HUES64 (cell line): ENCODE data around the gene HOMER1.

Source experiments
- H3K27ac ChIP-seq: 2 replicates; pipeline ENCODE4 v1.7.0; 2013; ENCODE audit warnings: low read depth, low read length, inconsistent platforms
- H3K27me3 ChIP-seq: 2 replicates; pipeline ENCODE4 v1.6.1; 2013; ENCODE audit warnings: mild to moderate bottlenecking, low read length; ENCODE audit not compliant: insufficient read depth
- H3K36me3 ChIP-seq: 2 replicates; pipeline ENCODE4 v1.6.1; 2013; ENCODE audit warnings: mild to moderate bottlenecking, low read length; ENCODE audit not compliant: insufficient read depth
- H3K4me1 ChIP-seq: 2 replicates; pipeline ENCODE4 v1.6.1; 2013; ENCODE audit warnings: mild to moderate bottlenecking, low read length, moderate library complexity; ENCODE audit not compliant: insufficient read depth
- H3K4me3 ChIP-seq: 2 replicates; pipeline ENCODE4 v1.5.1; 2013; ENCODE audit warnings: mild to moderate bottlenecking, low read length, moderate library complexity
- H3K9ac ChIP-seq: 2 replicates; pipeline ENCODE4 v1.6.1; 2013; ENCODE audit warnings: mild to moderate bottlenecking, low read depth, low read length
- H3K9me3 ChIP-seq: 2 replicates; pipeline ENCODE4 v1.6.1; 2013; ENCODE audit warnings: low read depth, low read length; ENCODE audit not compliant: insufficient read depth
- WGBS: fragments of 150-250, 120-280 bp; methylation state at CpG from one replicate; pipeline ENCODE4 v1.1.7; 2013; ENCODE audit warnings: missing lambda C conversion rate; 5-methylcytosine and 5-hydroxymethylcytosine counted together

HOMER1 gene

DNA sequence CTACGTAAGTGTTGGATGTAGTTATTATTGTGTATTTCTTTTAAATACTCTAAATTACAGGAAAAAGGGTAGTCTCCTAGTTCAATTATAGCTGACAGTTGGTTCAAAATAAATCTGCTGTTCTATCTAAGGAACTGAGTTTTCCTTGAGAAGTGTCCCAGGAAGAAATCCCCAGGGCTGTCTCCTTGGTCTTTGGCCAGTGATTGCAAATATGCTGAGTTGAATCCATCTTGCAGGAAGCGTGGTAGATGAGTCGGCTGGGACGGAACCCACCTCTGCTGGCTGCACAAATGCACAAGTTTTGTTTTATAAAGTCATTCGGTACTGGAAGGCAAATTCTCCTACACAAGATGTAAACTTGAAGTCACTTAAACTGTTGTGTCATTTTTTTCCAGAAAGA lies 30.2 kb upstream of the HOMER1 start:
- no peaks in the 10 kb centered on the region for H3K36me3 ChIP-seq
- H3K27ac ChIP-seq = no peak overlapping the region
- H3K9me3 ChIP-seq = no peaks in the 10 kb centered on the region
- no peaks in the 10 kb centered on the region for H3K27me3 ChIP-seq
- no peak overlapping the region for H3K9ac ChIP-seq
- no peaks in the 10 kb centered on the region for H3K4me1 ChIP-seq
- H3K4me3 ChIP-seq = no peak overlapping the region
- 89% methylated on average over 5 of the region's 5 CpGs for WGBS

DNA sequence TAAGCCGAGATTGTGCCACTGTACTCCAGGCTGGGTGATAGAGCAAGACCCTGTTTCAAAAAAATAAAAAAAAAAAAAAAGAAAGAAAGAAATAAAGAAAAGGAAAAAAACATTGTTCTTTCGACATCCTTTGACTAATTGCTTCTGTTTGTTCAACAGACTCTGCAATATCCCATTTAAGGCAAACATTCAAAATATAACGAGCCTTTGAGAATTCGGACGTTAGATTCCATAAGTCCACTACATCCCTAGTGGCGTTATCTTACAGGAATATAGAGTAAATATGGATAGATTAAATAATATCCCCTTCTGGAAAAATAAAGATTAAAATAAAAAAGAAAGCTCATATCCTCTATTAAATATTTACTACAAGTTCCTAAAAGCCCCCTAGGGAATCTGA lies 27.0 kb upstream of the HOMER1 start:
- Histone ChIP-seq H3K9ac (no peak overlapping the region), H3K27me3 (no peaks in the 10 kb centered on the region), H3K4me3 (no peak overlapping the region), H3K9me3 (no peaks in the 10 kb centered on the region), H3K36me3 (no peaks in the 10 kb centered on the region), H3K4me1 (no peaks in the 10 kb centered on the region), H3K27ac (no peak overlapping the region)
- WGBS = 95% methylated on average over 5 of the region's 6 CpGs

DNA sequence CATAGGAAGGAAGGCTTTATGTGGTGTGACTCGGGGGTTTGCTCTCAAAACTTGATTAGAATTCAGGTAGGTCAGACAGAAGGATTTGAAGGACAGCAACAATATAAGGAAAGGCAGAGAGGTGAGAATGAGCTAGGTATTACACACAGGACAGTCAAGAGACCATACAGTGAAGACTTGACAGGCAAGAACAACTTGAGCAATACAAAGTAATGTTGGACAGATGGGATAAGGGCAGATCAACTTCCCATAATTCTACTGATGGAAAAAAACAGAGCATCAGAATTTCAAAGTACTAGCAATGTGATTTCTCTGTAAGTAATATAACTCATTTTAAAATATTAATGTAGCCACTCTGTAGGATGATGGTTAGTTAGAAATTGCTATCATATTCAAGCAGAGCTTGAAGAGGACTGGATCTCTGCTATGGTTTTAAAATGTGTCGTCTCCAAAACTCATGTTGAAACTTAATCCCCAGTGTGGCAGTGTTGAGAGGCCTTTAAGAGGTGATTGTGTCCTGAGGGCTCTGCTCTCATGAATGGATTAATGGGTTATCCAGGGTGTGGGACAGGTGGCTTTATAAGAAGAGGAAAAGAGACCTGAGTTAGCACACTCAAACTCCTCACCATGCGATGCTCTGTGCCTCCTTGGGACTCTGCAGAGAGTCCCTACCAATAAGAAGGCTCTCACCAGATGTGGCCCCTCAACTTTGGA lies 22.4 kb upstream of the HOMER1 start:
- no peaks in the 10 kb centered on the region for H3K27me3 ChIP-seq
- no peak overlapping the region for H3K27ac ChIP-seq
- H3K4me1 ChIP-seq = no peaks in the 10 kb centered on the region
- H3K4me3 ChIP-seq = no peak overlapping the region
- no peak overlapping the region for H3K9ac ChIP-seq
- no peaks in the 10 kb centered on the region for H3K9me3 ChIP-seq
- WGBS = 91% methylated on average over 3 of the region's 3 CpGs
- H3K36me3 ChIP-seq = no peaks in the 10 kb centered on the region

DNA sequence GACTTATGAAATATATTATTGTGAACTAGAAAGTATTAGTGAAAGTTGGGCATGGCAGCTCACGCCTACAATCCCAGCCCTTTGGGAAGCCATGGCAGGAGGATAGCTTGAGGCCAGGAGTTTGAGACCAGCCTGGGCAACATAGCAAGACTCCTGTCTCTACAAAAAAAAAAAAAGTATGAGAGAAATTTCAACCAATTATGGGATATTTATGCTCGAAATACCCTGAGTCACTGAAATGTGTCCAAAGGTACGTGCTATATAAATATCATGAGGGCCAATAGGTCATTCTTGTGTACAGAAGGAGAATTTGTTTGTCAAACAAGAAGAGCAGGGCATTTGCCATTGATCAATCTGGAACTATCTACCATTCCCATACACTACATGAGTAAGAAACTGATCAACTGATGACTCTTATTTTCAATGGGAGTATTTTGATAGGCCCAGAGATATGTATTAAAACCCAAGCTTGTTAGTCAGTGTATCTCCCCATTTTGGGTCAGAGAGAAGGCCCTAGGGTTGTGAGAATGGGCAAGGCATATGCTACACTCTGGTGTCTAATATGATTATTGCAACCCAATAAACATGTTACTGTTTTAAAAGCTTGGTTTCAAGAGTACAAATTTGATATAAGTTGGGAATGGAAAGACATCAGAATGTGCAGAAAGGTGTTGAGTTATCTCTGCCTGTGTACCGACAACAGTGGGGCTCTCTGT lies 21.7 kb upstream of the HOMER1 start:
- Histone ChIP-seq H3K27me3 (no peaks in the 10 kb centered on the region), H3K36me3 (no peaks in the 10 kb centered on the region), H3K27ac (no peak overlapping the region), H3K4me3 (no peak overlapping the region), H3K9me3 (no peaks in the 10 kb centered on the region), H3K4me1 (no peaks in the 10 kb centered on the region), H3K9ac (no peak overlapping the region)
- 93% methylated on average over 4 of the region's 4 CpGs for WGBS

DNA sequence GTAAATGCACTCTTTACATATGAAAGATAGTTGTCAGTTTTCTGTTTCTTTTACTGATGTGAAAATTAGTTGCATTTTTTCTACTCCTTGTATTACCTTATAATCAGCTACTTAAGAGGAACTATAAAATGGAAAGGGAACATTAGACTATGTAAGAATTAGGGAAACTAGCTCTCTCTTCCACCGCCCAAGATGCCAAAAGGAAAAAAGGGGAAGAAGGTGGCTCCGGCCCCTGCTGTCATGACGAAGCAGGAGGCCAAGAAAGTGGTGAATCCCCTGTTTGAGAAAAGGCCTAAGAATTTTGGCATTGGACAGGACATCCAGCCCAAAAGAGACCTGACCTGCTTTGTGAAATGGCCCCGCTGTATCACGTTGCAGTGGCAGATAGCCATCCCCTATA lies 15.2 kb upstream of the HOMER1 start:
- Histone ChIP-seq H3K9ac (no peak overlapping the region), H3K4me1 (no peaks in the 10 kb centered on the region), H3K27me3 (no peaks in the 10 kb centered on the region), H3K27ac (no peak overlapping the region), H3K36me3 (no peaks in the 10 kb centered on the region), H3K4me3 (no peak overlapping the region), H3K9me3 (peaks cover 19% of the 10 kb centered on the region)
- 94% methylated on average over 5 of the region's 5 CpGs for WGBS

DNA sequence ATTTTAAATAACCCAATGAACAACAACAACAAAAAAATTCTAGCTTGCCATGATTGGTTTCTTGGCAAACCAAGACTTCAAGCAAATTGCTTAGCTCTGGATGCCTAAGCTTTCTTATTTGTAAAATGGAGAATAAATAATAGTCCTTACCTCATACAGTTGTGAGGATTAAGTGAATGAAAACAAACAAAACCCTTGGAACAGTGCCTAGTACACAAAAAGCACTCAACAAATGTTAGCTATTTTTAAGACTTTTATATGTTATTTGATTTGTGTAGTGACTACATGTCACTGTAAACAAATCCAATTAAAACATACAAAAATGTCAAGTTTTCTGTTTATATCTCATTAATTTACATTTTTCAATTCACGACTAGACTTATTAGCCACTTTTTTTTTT lies 13.5 kb upstream of the HOMER1 start:
- Histone ChIP-seq H3K4me1 (no peaks in the 10 kb centered on the region), H3K27ac (no peak overlapping the region), H3K9ac (no peak overlapping the region), H3K36me3 (no peaks in the 10 kb centered on the region), H3K4me3 (no peak overlapping the region), H3K9me3 (peaks cover 19% of the 10 kb centered on the region), H3K27me3 (no peaks in the 10 kb centered on the region)
- WGBS = 93% methylated on average over 1 of the region's 1 CpG

DNA sequence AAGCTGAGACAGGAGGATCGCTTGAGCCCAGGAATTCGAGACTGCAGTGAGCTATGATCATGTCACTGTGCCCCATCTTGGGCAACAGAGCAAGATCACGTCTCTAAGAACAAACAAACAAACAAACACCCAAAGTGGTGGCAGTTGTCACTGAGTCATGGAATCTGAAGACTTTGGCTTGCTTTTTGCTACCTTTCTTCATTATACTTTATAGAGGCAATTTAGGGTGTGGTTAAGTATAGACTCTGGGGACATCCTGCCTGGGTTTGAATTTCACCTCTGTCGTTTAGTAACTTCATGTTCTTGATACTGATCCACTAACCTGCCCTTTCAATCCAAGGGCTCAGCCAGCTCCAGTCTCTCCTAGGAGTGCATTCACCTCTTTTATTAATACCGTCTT lies 13.0 kb upstream of the HOMER1 start:
- H3K4me3 ChIP-seq = no peak overlapping the region
- H3K9me3 ChIP-seq = peaks cover 19% of the 10 kb centered on the region
- whole genome bisulfite sequencing = 96% methylated on average over 5 of the region's 5 CpGs
- H3K27ac ChIP-seq = no peak overlapping the region
- no peak overlapping the region for H3K9ac ChIP-seq
- no peaks in the 10 kb centered on the region for H3K36me3 ChIP-seq
- H3K4me1 ChIP-seq = no peaks in the 10 kb centered on the region
- H3K27me3 ChIP-seq = no peaks in the 10 kb centered on the region

DNA sequence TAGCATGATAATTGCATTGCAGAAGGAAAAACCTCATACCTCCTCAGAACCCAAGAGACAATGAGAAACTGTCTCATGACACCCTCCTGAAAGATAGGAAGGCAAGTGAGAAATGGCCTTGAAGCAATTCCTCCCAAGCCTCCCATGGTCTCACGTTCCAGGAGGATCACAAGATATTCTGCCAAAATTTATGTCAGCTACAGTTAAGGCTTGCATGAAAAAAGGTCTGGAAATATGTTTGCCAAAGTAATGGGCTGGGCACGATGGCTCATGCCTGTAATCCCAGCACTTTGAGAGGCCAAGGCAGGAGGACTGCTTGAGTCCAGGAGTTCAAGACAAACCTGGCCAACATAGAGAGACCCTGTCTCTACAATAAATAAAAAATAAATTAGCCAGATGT lies 12.6 kb upstream of the HOMER1 start:
- Histone ChIP-seq H3K27ac (no peak overlapping the region), H3K9ac (no peak overlapping the region), H3K36me3 (no peaks in the 10 kb centered on the region), H3K4me3 (no peak overlapping the region), H3K9me3 (peaks cover 19% of the 10 kb centered on the region), H3K4me1 (no peaks in the 10 kb centered on the region), H3K27me3 (no peaks in the 10 kb centered on the region)
- 88% methylated on average over 2 of the region's 2 CpGs for WGBS

DNA sequence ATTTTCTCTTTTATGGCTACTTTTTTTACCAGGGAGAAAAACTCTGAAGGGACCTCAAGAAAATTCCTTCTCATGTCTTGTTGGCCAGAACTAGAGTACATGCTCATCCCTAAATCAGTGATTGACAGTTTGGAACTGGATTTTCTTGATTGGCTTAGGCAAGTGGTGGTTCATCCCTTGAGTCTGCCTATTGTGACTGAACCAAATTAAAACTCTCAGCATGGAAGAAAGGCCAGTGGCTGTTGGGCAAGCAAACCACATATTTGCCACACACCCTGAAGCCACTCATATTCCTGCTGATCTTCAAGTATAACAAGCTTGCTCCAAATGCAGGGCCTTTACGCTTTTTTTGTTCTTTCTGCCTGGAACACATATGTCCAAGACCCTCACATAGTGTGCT lies 7.2 kb upstream of the HOMER1 start:
- Histone ChIP-seq H3K9ac (no peak overlapping the region), H3K27me3 (no peaks in the 10 kb centered on the region), H3K27ac (no peak overlapping the region), H3K9me3 (peaks cover 11% of the 10 kb centered on the region), H3K36me3 (no peaks in the 10 kb centered on the region), H3K4me1 (peaks cover 8% of the 10 kb centered on the region), H3K4me3 (no peak overlapping the region)
- WGBS = 96% methylated on average over 1 of the region's 1 CpG

DNA sequence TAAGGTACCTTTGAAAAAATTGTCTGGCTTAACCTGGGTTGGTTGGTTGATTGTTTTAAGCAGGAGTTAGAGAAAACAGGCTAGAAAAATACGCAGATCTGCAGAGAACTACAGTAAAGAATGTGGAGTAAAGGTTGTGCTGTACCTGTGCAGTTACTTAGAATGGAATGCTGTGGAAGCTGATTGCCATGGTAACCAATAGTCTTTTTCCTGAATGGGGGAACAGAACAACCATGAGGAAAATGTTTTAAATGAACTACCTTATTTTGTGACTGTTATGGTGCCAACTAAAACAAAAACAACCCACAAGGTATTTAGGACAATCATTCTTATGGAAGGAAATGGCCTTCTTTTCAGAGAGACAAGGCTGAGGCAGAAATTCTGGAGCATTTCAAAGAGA lies 4.8 kb upstream of the HOMER1 start:
- H3K9me3 ChIP-seq = no peaks in the 10 kb centered on the region

DNA sequence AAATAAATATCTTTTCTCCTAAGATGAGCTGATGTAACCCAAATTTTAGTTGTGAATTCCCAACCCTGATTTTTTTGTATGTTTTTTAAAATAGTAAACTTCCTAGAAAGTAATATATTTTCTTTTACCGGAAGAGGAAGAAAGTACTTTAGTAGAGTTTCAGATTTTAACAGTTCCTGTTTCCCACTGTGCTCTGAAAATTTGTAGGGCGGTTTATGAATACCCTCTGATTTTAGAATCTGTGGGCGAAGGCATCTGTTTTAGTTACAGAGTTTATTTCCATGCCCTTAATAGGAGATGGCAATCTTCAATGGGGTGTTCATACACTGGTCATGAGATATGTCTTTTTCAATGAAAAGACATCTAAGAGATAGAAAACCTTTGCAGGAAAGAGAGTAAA lies 3.7 kb upstream of the HOMER1 start:
- no peak overlapping the region for H3K9ac ChIP-seq
- H3K27me3 ChIP-seq = no peaks in the 10 kb centered on the region
- no peak overlapping the region for H3K4me3 ChIP-seq
- H3K27ac ChIP-seq = no peak overlapping the region
- peaks cover 14% of the 10 kb centered on the region for H3K4me1 ChIP-seq
- no peaks in the 10 kb centered on the region for H3K9me3 ChIP-seq
- 96% methylated on average over 3 of the region's 3 CpGs for WGBS
- H3K36me3 ChIP-seq = no peaks in the 10 kb centered on the region

More for the DNA sequence above, 4.8 kb upstream of the HOMER1 start:
- Histone ChIP-seq H3K9ac (no peak overlapping the region), H3K4me1 (peaks cover 14% of the 10 kb centered on the region), H3K36me3 (no peaks in the 10 kb centered on the region), H3K27ac (no peak overlapping the region), H3K27me3 (no peaks in the 10 kb centered on the region), H3K4me3 (no peak overlapping the region)
- WGBS = 93% methylated on average over 1 of the region's 1 CpG
